GM23338 (cell line): ENCODE data around the gene UBAC2. TPM values are rescaled to one million over a fixed set of nuclear protein-coding genes. Genes with fewer than 3 reads are reported as not detected.

Experiments used
- ATAC-seq: fragments of 200-7000 bp; cut with Tn5 transposase; 3 replicates; pipeline ENCODE4 v1.9.1; 2020
- DNase-seq: peaks from one replicate; pipeline ENCODE4 v3.0.0-alpha.2; 2015; ENCODE audit warnings: low spot score
- H2AFZ ChIP-seq: fragments of 200-600 bp; sonication (generic); 2 replicates; pipeline ENCODE4 v1.8.0; 2016; ENCODE audit warnings: antibody characterized with exemption, mild to moderate bottlenecking, moderate library complexity
- H3F3A ChIP-seq: fragments of 200-600 bp; sonication (generic); replicated peaks from 2 replicates; pipeline ENCODE4 v1.8.0; 2017; ENCODE audit warnings: antibody characterized with exemption, mixed run types, low read depth
- H3K27ac ChIP-seq: fragments of 200-600 bp; sonication (generic); 2 replicates; pipeline ENCODE4 v1.6.1; 2016; ENCODE audit warnings: low read depth
- H3K27me3 ChIP-seq: fragments of 200-600 bp; sonication (generic); 2 replicates; pipeline ENCODE4 v1.8.0; 2016; ENCODE audit warnings: mild to moderate bottlenecking, mixed run types, moderate library complexity; ENCODE audit not compliant: insufficient read depth
- H3K36me3 ChIP-seq: fragments of 200-600 bp; sonication (generic); 2 replicates; pipeline ENCODE4 v1.8.0; 2016; ENCODE audit warnings: mild to moderate bottlenecking; ENCODE audit not compliant: insufficient read depth
- H3K4me1 ChIP-seq: fragments of 200-600 bp; sonication (generic); 2 replicates; pipeline ENCODE4 v1.8.0; 2016; ENCODE audit warnings: mild to moderate bottlenecking, moderate library complexity; ENCODE audit not compliant: insufficient read depth
- H3K4me2 ChIP-seq: fragments of 200-600 bp; sonication (generic); 2 replicates; pipeline ENCODE4 v1.7.1; 2017; ENCODE audit warnings: mixed run types
- H3K4me3 ChIP-seq: fragments of 200-600 bp; sonication (generic); 2 replicates; pipeline ENCODE4 v1.6.1; 2016; ENCODE audit warnings: mixed run types
- H3K79me2 ChIP-seq: fragments of 200-600 bp; sonication (generic); replicated peaks from 2 replicates; pipeline ENCODE4 v1.8.0; 2017; ENCODE audit warnings: mild to moderate bottlenecking; ENCODE audit not compliant: insufficient read depth
- H3K9me2 ChIP-seq: fragments of 200-600 bp; sonication (generic); 2 replicates; pipeline ENCODE4 v1.8.0; 2017; ENCODE audit not compliant: insufficient read depth
- H4K20me1 ChIP-seq: fragments of 200-600 bp; sonication (generic); replicated peaks from 2 replicates; pipeline ENCODE4 v1.8.0; 2017; ENCODE audit warnings: mild to moderate bottlenecking; ENCODE audit not compliant: insufficient read depth
- H3K27ac Mint-ChIP-seq: 2 replicates; pipeline ENCODE4 v1.8.0; 2020; ENCODE audit warnings: inconsistent platforms, mild to moderate bottlenecking, moderate library complexity, mixed read lengths
- H3K27me3 Mint-ChIP-seq: 3 replicates; pipeline ENCODE4 v1.8.0; 2022; ENCODE audit warnings: low read depth, mild to moderate bottlenecking, moderate library complexity, mixed read lengths, inconsistent platforms; ENCODE audit not compliant: insufficient read depth, poor library complexity
- H3K36me3 Mint-ChIP-seq: 3 replicates; pipeline ENCODE4 v1.8.0; 2021; ENCODE audit warnings: low read depth, mild to moderate bottlenecking, inconsistent platforms, moderate library complexity, mixed read lengths
- H3K4me1 Mint-ChIP-seq: 3 replicates; pipeline ENCODE4 v1.8.0; 2020; ENCODE audit warnings: mild to moderate bottlenecking, inconsistent platforms, mixed read lengths
- H3K4me3 Mint-ChIP-seq: 3 replicates; pipeline ENCODE4 v1.8.0; 2021; ENCODE audit warnings: moderate library complexity, mild to moderate bottlenecking, inconsistent platforms, mixed read lengths
- H3K9me3 Mint-ChIP-seq: 3 replicates; pipeline ENCODE4 v1.8.0; 2020; ENCODE audit warnings: moderate library complexity, mild to moderate bottlenecking, inconsistent platforms, mixed read lengths
- JUNB ChIP-seq: IDR thresholded peaks from one replicate; pipeline ENCODE4 v1.6.1; 2016; ENCODE audit warnings: antibody characterized with exemption; ENCODE audit not compliant: unreplicated experiment
- ZNF114 ChIP-seq: fragments of 250-450 bp; sonication (Bioruptor Pico); IDR thresholded peaks from 2 replicates; pipeline ENCODE4 v1.5.0; 2020; ENCODE audit warnings: mild to moderate bottlenecking, moderate library complexity
- polyA plus RNA-seq: library from polyadenylated mRNA; unstranded; fragments of >200 nt; fragmentation: Nextera tagmentation; extraction: Ambion mirVana; gene quantifications from 2 replicates; pipeline ENCODE4 v1.2.1, GENCODE V29; 2016
- total RNA-seq: library from RNA; depleted of rRNA; stranded (reverse); fragments of >200 nt; shearing (Covaris generic); gene quantifications from 2 replicates; pipeline ENCODE4 v1.2.3, GENCODE V29; 2014
- TF ChIP-seq, protein P1 (sequence below): fragments of 250-450 bp; sonication (Bioruptor Pico); IDR thresholded peaks from 2 replicates; pipeline ENCODE4 v1.5.0; 2020; ENCODE audit warnings: mild to moderate bottlenecking, moderate library complexity

The UBAC2 gene
- total and polyA plus RNA-seq, 2 experiments from 2014 or later = 37.9 to 76.9 TPM

DNA sequence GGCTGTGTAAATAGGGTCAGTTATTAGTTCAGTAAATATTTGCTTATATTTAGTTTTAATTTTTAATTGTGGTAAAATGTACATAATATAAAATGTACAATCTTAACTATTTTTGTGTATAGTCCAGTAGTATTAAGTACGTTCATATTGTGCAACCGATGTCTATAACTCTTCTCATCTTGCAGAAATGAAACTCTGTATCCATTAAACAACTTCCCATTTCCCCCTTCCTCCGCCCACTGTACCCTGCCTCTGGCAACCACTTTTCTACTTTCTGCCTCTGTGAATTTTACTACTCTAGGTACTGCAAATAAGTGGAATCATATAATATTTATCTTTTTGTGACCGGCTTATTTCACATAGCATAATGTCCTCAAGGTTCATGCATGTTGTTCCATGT lies 24.4 kb downstream of the UBAC2 start:
- peaks cover 55% of the 10 kb centered on the region for H4K20me1 ChIP-seq

More for the DNA sequence above, 24.4 kb downstream of the UBAC2 start:
- no peak for TF ChIP-seq ZNF114 (CRISPR knock-in tag)
- no peak for TF ChIP-seq JUNB
- TF ChIP-seq, protein P1, sequence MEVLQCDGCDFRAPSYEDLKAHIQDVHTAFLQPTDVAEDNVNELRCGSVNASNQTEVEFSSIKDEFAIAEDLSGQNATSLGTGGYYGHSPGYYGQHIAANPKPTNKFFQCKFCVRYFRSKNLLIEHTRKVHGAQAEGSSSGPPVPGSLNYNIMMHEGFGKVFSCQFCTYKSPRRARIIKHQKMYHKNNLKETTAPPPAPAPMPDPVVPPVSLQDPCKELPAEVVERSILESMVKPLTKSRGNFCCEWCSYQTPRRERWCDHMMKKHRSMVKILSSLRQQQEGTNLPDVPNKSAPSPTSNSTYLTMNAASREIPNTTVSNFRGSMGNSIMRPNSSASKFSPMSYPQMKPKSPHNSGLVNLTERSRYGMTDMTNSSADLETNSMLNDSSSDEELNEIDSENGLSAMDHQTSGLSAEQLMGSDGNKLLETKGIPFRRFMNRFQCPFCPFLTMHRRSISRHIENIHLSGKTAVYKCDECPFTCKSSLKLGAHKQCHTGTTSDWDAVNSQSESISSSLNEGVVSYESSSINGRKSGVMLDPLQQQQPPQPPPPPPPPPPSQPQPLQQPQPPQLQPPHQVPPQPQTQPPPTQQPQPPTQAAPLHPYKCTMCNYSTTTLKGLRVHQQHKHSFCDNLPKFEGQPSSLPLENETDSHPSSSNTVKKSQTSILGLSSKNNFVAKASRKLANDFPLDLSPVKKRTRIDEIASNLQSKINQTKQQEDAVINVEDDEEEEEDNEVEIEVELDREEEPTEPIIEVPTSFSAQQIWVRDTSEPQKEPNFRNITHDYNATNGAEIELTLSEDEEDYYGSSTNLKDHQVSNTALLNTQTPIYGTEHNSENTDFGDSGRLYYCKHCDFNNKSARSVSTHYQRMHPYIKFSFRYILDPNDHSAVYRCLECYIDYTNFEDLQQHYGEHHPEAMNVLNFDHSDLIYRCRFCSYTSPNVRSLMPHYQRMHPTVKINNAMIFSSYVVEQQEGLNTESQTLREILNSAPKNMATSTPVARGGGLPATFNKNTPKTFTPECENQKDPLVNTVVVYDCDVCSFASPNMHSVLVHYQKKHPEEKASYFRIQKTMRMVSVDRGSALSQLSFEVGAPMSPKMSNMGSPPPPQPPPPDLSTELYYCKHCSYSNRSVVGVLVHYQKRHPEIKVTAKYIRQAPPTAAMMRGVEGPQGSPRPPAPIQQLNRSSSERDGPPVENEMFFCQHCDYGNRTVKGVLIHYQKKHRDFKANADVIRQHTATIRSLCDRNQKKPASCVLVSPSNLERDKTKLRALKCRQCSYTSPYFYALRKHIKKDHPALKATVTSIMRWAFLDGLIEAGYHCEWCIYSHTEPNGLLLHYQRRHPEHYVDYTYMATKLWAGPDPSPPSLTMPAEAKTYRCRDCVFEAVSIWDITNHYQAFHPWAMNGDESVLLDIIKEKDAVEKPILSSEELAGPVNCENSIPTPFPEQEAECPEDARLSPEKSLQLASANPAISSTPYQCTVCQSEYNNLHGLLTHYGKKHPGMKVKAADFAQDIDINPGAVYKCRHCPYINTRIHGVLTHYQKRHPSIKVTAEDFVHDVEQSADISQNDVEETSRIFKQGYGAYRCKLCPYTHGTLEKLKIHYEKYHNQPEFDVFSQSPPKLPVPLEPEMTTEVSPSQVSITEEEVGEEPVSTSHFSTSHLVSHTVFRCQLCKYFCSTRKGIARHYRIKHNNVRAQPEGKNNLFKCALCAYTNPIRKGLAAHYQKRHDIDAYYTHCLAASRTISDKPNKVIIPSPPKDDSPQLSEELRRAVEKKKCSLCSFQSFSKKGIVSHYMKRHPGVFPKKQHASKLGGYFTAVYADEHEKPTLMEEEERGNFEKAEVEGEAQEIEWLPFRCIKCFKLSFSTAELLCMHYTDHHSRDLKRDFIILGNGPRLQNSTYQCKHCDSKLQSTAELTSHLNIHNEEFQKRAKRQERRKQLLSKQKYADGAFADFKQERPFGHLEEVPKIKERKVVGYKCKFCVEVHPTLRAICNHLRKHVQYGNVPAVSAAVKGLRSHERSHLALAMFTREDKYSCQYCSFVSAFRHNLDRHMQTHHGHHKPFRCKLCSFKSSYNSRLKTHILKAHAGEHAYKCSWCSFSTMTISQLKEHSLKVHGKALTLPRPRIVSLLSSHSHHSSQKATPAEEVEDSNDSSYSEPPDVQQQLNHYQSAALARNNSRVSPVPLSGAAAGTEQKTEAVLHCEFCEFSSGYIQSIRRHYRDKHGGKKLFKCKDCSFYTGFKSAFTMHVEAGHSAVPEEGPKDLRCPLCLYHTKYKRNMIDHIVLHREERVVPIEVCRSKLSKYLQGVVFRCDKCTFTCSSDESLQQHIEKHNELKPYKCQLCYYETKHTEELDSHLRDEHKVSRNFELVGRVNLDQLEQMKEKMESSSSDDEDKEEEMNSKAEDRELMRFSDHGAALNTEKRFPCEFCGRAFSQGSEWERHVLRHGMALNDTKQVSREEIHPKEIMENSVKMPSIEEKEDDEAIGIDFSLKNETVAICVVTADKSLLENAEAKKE = no peak
- no peak overlapping the region for H3K4me2 ChIP-seq
- H3K4me3 ChIP-seq = no peak overlapping the region
- Mint-ChIP-seq H3K4me1 (peaks cover 41% of the 10 kb centered on the region), H3K27me3 (peaks cover 6% of the 10 kb centered on the region), H3K27ac (no peak overlapping the region), H3K9me3 (no peaks in the 10 kb centered on the region), H3K4me3 (no peak overlapping the region), H3K36me3 (peaks cover 6% of the 10 kb centered on the region)
- H2AFZ ChIP-seq = no peak overlapping the region
- peaks cover 6% of the 10 kb centered on the region for H3K4me1 ChIP-seq
- H3F3A ChIP-seq = no peaks in the 10 kb centered on the region
- no peaks in the 10 kb centered on the region for H3K36me3 ChIP-seq
- H3K27me3 ChIP-seq = no peaks in the 10 kb centered on the region
- no peaks in the 10 kb centered on the region for H3K9me2 ChIP-seq
- no peak overlapping the region for H3K27ac ChIP-seq
- peaks cover 100% of the 10 kb centered on the region for H3K79me2 ChIP-seq
- ATAC-seq (no peak), DNase-seq (no peak)
